Measurements from ENCODE around the gene KNTC1.

- TF ChIP-seq CTCF (IDR thresholded peaks at IDR 0.05) (no peak), POLR2A (IDR thresholded peaks at IDR 0.05) (no peak)
Measured at GRCh38 chr12:122563361-122563760, 36.3 kb downstream of the KNTC1 start.

Data from uterus (tissue), 2 donors.